CD4-positive, CD25-positive, alpha-beta regulatory T cell (primary cell): ENCODE measurements around the gene APBA2. TPM values are rescaled to one million over a fixed set of nuclear protein-coding genes. Genes with fewer than 3 reads are reported as not detected.

Source experiments
- ATAC-seq, 2 donors: fragments of 150-1000 bp; cut with Tn5 transposase; one replicate each; pipeline ENCODE4 v1.10.0; 2021; ENCODE audit warnings: low read depth in 2 of 2, moderate number of reproducible peaks in 2 of 2, moderate library complexity in 1 of 2
- DNase-seq, 3 donors: peaks; one replicate each; pipeline versions ENCODE4 v3.0.0 to v3.0.0-alpha.2; 2012 to 2022; ENCODE audit warnings: mixed read lengths in 1 of 3
- H3K27ac ChIP-seq: one replicate; pipeline ENCODE4 v1.7.0; 2013; ENCODE audit warnings: mild to moderate bottlenecking, low read length; ENCODE audit not compliant: insufficient read depth, poor library complexity, severe bottlenecking
- H3K27me3 ChIP-seq: one replicate; pipeline ENCODE4 v1.7.0; 2013; ENCODE audit warnings: low read length; ENCODE audit not compliant: control insufficient read depth, insufficient read depth
- H3K36me3 ChIP-seq: one replicate; pipeline ENCODE4 v1.7.0; 2013; ENCODE audit warnings: mild to moderate bottlenecking, low read length, moderate library complexity; ENCODE audit not compliant: control insufficient read depth, insufficient read depth
- H3K4me1 ChIP-seq: 2 replicates; pipeline ENCODE4 v1.7.0; 2013; ENCODE audit warnings: mild to moderate bottlenecking, low read length; ENCODE audit not compliant: insufficient read depth, control insufficient read depth, poor library complexity, severe bottlenecking
- H3K4me3 ChIP-seq: one replicate; pipeline ENCODE4 v1.7.0; 2013; ENCODE audit warnings: low read depth, mild to moderate bottlenecking, low read length, moderate library complexity
- H3K9me3 ChIP-seq, 2 experiments: 1 replicate in 1 of 2; 2 replicates in 1 of 2; pipeline ENCODE4 v1.7.0; 2013; ENCODE audit warnings: low read length in 2 of 2, mild to moderate bottlenecking in 1 of 2, moderate library complexity in 1 of 2; ENCODE audit not compliant: control insufficient read depth in 2 of 2
- H3K27ac Mint-ChIP-seq, 3 donors: one replicate each; pipeline ENCODE4 v1.8.0; 2020 to 2022; ENCODE audit warnings: mild to moderate bottlenecking in 3 of 3, mixed read lengths in 3 of 3, moderate library complexity in 2 of 3
- H3K27me3 Mint-ChIP-seq: one replicate; pipeline ENCODE4 v1.8.0; 2022; ENCODE audit warnings: mild to moderate bottlenecking, mixed read lengths
- H3K36me3 Mint-ChIP-seq: one replicate; pipeline ENCODE4 v1.8.0; 2020; ENCODE audit warnings: mixed read lengths
- H3K4me1 Mint-ChIP-seq, 4 donors: one replicate each; pipeline ENCODE4 v1.8.0; 2020 to 2022; ENCODE audit warnings: mixed read lengths in 4 of 4, mild to moderate bottlenecking in 1 of 4
- H3K4me3 Mint-ChIP-seq, 4 donors: one replicate each; pipeline ENCODE4 v1.8.0; 2020 to 2022; ENCODE audit warnings: mild to moderate bottlenecking in 4 of 4, mixed read lengths in 4 of 4, moderate library complexity in 3 of 4
- H3K9me3 Mint-ChIP-seq, 7 donors: one replicate each; pipeline ENCODE4 v1.8.0; 2020 to 2022; ENCODE audit warnings: mixed read lengths in 7 of 7, mild to moderate bottlenecking in 3 of 7, moderate library complexity in 2 of 7
- polyA plus RNA-seq, 4 donors: library from polyadenylated mRNA; unstranded; fragments of 300-500 nt; fragmentation: Illumina TruSeq; gene quantifications; one replicate each; pipeline ENCODE4 v1.2.3, GENCODE V29; 2021
- total RNA-seq: library from RNA; stranded (reverse); gene quantifications from one replicate; pipeline ENCODE4 v1.2.3, GENCODE V29; 2022

APBA2 gene
- total and polyA plus RNA-seq, 5 donors from 2014 or later, result 8.6 to 24.2 (median 13.9) TPM

- Histone ChIP-seq H3K4me1 (no peaks in the 10 kb centered on the region), H3K9me3 (no peaks in the 10 kb centered on the region), H3K36me3 (peaks cover 2% of the 10 kb centered on the region), H3K27me3 (no peaks in the 10 kb centered on the region), H3K27ac (no peak overlapping the region), H3K4me3 (no peak overlapping the region)
- Mint-ChIP-seq H3K4me1 (peaks cover 0 to 51% (median 4%) of the 10 kb centered on the region in 4 donors), H3K27me3 (peaks cover 10% of the 10 kb centered on the region), H3K4me3 (no peak overlapping the region), H3K27ac (no peak overlapping the region), H3K9me3 (peaks cover 0 to 3% (median 0%) of the 10 kb centered on the region in 7 donors), H3K36me3 (peaks cover 21% of the 10 kb centered on the region)
- ATAC-seq, result no peak
- no peak for DNase-seq
Measured at GRCh38 chr15:28944696-28945300, 59.0 kb downstream of the APBA2 start.

- Histone ChIP-seq H3K27me3 (no peaks in the 10 kb centered on the region), H3K9me3 (no peaks in the 10 kb centered on the region), H3K27ac (no peak overlapping the region), H3K36me3 (peaks cover 2% of the 10 kb centered on the region), H3K4me1 (no peaks in the 10 kb centered on the region), H3K4me3 (no peak overlapping the region)
- no peak overlapping the region for H3K4me3 Mint-ChIP-seq
- peaks cover 19% of the 10 kb centered on the region for H3K36me3 Mint-ChIP-seq
- no peak overlapping the region for H3K27ac Mint-ChIP-seq
- DNase-seq (no peak), ATAC-seq (no peak)
- peaks cover 0 to 3% (median 0%) of the 10 kb centered on the region in 7 donors for H3K9me3 Mint-ChIP-seq
- H3K27me3 Mint-ChIP-seq, result peaks cover 10% of the 10 kb centered on the region
- H3K4me1 Mint-ChIP-seq, result peaks cover 0 to 50% (median 5%) of the 10 kb centered on the region in 4 donors
Measured at GRCh38 chr15:28945626-28946230, 60.0 kb downstream of the APBA2 start.

GRCh38 chr15:28946803-28947202 is 61.0 kb downstream of the APBA2 start:
- H3K4me1 Mint-ChIP-seq, result peaks cover 0 to 42% (median 4%) of the 10 kb centered on the region in 4 donors
- peaks cover 5% of the 10 kb centered on the region for H3K27me3 Mint-ChIP-seq
- ATAC-seq, result no peak
- H3K27ac Mint-ChIP-seq, result no peak overlapping the region
- Histone ChIP-seq H3K27ac (no peak overlapping the region), H3K9me3 (no peaks in the 10 kb centered on the region), H3K4me3 (no peak overlapping the region), H3K4me1 (no peaks in the 10 kb centered on the region), H3K36me3 (peaks cover 2% of the 10 kb centered on the region), H3K27me3 (no peaks in the 10 kb centered on the region)
- no peak for DNase-seq
- H3K4me3 Mint-ChIP-seq, result no peak overlapping the region
- H3K36me3 Mint-ChIP-seq, result peaks cover 14% of the 10 kb centered on the region
- peaks cover 0 to 3% (median 0%) of the 10 kb centered on the region in 7 donors for H3K9me3 Mint-ChIP-seq

DNA sequence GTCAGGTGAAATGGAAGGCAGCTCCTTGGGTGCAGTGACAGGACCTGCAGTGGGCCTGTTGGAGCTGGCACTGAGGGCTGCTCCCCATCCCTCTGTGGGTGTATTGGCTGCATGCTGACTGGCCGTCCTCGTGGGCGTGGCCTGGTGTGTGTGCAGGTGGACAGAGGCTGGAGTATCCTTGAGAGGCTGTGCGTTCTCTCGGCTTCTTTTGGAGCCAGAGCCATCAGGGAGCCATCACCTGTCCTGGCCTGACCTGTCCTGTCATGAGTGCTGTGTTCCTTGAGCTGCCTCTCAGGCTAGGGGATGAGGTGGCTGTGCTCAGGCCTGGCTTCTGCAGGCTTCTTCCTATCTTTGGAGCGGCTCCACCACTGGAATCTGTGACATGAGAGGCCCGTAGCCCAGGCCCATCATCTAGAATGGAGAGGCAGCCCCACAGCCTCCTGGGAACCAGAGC is 61.5 kb downstream of the APBA2 start:
- Histone ChIP-seq H3K27ac (no peak overlapping the region), H3K27me3 (no peaks in the 10 kb centered on the region), H3K36me3 (peaks cover 2% of the 10 kb centered on the region), H3K9me3 (no peaks in the 10 kb centered on the region), H3K4me1 (no peaks in the 10 kb centered on the region), H3K4me3 (no peak overlapping the region)
- H3K4me3 Mint-ChIP-seq, result no peak overlapping the region
- no peak overlapping the region for H3K27ac Mint-ChIP-seq
- DNase-seq (no peak), ATAC-seq (no peak)
- peaks cover 14% of the 10 kb centered on the region for H3K36me3 Mint-ChIP-seq
- H3K4me1 Mint-ChIP-seq, result peaks cover 0 to 38% (median 6%) of the 10 kb centered on the region in 4 donors
- H3K27me3 Mint-ChIP-seq, result peaks cover 5% of the 10 kb centered on the region
- peaks cover 0 to 3% (median 0%) of the 10 kb centered on the region in 7 donors for H3K9me3 Mint-ChIP-seq

- Mint-ChIP-seq H3K27me3 (peaks cover 5% of the 10 kb centered on the region), H3K9me3 (peaks cover 0 to 3% (median 0%) of the 10 kb centered on the region in 7 donors), H3K36me3 (peaks cover 14% of the 10 kb centered on the region), H3K4me1 (peaks cover 0 to 33% (median 6%) of the 10 kb centered on the region in 4 donors), H3K27ac (peak overlapping the region in 2 of 3 donors; percentile 31 to 63), H3K4me3 (peak overlapping the region in 2 of 4 donors; percentile 64 to 71)
- H3K4me3 ChIP-seq, result no peak overlapping the region
- no peak overlapping the region for H3K27ac ChIP-seq
- ATAC-seq (no peak), DNase-seq (no peak)
- H3K4me1 ChIP-seq, result no peaks in the 10 kb centered on the region
- no peaks in the 10 kb centered on the region for H3K9me3 ChIP-seq
- peaks cover 2% of the 10 kb centered on the region for H3K36me3 ChIP-seq
- H3K27me3 ChIP-seq, result no peaks in the 10 kb centered on the region
Measured at GRCh38 chr15:28948036-28948435, 62.3 kb downstream of the APBA2 start.

DNA sequence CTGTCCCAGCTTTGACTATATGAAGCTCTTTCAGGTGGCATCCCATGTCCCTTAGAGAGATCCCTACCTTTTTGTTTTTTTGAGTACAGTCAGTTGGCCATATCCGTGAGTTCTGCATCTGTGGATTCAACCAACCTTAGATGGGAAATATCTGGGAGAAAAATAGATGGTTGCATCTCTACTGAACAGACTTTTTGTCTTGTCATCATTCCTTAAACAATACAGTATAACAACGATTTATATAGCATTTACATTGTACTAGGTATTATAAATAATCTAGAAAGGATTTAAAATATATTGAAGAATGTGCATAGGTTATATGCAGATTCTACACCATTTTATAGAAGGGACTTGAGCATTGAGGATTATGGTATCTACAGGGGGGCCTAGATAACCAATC is 65.1 kb downstream of the APBA2 start:
- Histone ChIP-seq H3K27me3 (no peaks in the 10 kb centered on the region), H3K9me3 (no peaks in the 10 kb centered on the region), H3K4me3 (no peak overlapping the region), H3K27ac (no peak overlapping the region), H3K4me1 (peaks cover 4% of the 10 kb centered on the region), H3K36me3 (no peaks in the 10 kb centered on the region)
- DNase-seq (no peak), ATAC-seq (no peak)
- no peak overlapping the region for H3K4me3 Mint-ChIP-seq
- peaks cover 0 to 56% (median 17%) of the 10 kb centered on the region in 4 donors for H3K4me1 Mint-ChIP-seq
- no peak overlapping the region for H3K27ac Mint-ChIP-seq
- H3K36me3 Mint-ChIP-seq, result peaks cover 5% of the 10 kb centered on the region
- peaks cover 2% of the 10 kb centered on the region for H3K27me3 Mint-ChIP-seq
- H3K9me3 Mint-ChIP-seq, result no peaks in the 10 kb centered on the region

GRCh38 chr15:28952666-28953491 is 67.1 kb downstream of the APBA2 start:
- H3K27ac ChIP-seq, result no peak overlapping the region
- H3K4me1 ChIP-seq, result peaks cover 4% of the 10 kb centered on the region
- no peaks in the 10 kb centered on the region for H3K36me3 ChIP-seq
- peak overlapping the region in 1 of 3 donors; percentile 13 for H3K27ac Mint-ChIP-seq
- no peaks in the 10 kb centered on the region for H3K27me3 Mint-ChIP-seq
- no peaks in the 10 kb centered on the region for H3K36me3 Mint-ChIP-seq
- no peaks in the 10 kb centered on the region for H3K9me3 ChIP-seq
- H3K4me1 Mint-ChIP-seq, result peaks cover 0 to 48% (median 17%) of the 10 kb centered on the region in 4 donors
- no peak for DNase-seq
- no peak for ATAC-seq
- no peaks in the 10 kb centered on the region for H3K9me3 Mint-ChIP-seq
- H3K27me3 ChIP-seq, result no peaks in the 10 kb centered on the region
- H3K4me3 Mint-ChIP-seq, result no peak overlapping the region
- no peak overlapping the region for H3K4me3 ChIP-seq
